Activated CD8-positive, alpha-beta memory T cell treated with anti-CD3 and anti-CD28 coated beads for 4 hours (primary cell): ENCODE results near the gene ZMYND11.
"Not testable (repeated sequence)": the region's sequence is repeated elsewhere in the genome, so short reads cannot be mapped to it uniquely, and the experiment has no call there.

Experiments
- DNase-seq, 2 donors: peaks; one replicate each; pipeline ENCODE4 v3.0.0-alpha.2; 2020; ENCODE audit warnings: low read depth in 2 of 2

The ZMYND11 gene

DNA sequence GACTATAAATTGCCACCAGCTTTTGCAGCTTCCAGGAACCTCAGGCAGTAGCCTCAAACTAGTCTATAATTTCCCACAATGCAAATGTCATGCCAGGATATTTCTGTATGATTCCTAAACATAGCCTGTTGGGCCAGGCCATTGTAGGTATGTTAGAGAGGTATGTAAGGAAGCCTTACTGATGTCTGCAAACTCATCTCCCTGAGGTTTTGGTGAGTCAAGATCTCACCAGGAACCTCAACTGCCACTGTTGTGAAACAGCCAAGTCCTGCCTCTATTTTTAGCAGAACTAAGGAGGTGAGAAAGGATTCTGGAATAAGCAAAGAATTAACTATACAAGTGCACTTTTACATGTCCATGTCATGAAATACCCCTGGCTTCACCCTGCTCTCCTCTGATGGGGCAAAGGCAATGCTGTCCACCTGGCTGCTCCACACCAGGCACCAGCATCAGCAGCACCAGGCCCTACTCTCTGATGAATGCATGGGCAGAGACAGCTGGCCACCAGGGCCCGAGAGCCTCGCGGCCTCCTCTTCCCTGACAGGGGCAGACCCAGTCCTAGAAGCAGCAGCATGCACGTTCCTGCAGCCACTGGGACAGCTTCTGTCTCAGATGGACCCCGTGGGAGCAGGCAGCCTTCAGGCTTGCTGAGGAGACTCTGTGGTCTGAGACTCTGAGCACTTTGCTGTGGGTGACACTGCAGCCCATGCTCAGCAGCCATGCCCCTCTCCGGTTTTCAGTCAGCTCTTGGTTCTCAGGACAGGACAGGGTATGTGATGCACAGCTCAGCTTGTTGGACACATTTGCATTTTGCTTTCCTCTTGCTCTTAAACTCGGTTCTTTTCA is 147.3 kb downstream of the ZMYND11 start:
- DNase-seq, result no peak

DNA sequence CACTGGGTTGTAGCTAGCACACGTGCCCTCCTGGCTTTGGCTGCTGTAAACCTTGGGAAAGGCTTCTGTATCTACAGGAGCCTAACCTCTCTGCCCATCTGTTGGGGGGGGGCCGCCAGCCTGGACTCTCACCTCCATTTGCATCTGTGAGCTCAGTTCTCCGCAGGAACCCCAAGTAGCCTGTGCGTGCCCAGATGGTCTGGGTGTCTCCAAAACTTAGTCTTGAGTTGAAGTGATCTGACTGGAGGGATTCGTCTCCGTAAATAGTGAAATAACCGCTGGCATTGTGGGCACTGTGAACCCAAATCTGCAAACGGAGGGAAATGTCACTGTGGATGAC is 147.9 kb downstream of the ZMYND11 start:
- DNase-seq, result no peak

- no peak for DNase-seq
These were observed 148.7 kb downstream of the ZMYND11 start for GRCh38 chr10:283916-284356.

DNA sequence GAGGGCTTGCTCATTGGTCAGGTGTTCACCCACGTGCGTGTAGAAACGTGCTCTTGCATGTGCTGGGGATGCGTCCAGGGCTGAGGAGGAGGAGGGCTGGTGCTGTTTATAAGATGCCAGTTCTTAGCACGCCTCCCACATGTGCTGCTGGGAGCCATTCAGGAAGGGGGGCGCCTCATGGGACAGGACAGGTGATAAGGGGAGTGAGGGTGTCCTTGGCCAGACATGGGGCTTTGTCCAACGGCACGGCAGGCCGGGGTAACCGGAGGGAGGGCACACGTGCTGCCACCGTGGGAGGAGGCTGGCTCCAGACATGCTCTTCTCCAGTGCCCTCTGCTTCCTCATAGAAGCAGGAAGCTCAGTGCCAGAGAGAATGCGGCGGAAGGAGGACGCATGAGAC is 150.0 kb downstream of the ZMYND11 start:
- DNase-seq, result no peak

- no peak for DNase-seq
These were observed 151.9 kb downstream of the ZMYND11 start for GRCh38 chr10:287026-287709.

- no peak for DNase-seq
These were observed 152.6 kb downstream of the ZMYND11 start for GRCh38 chr10:287814-288213.

GRCh38 chr10:288316-289200 is 153.3 kb downstream of the ZMYND11 start:
- no peak for DNase-seq

DNA sequence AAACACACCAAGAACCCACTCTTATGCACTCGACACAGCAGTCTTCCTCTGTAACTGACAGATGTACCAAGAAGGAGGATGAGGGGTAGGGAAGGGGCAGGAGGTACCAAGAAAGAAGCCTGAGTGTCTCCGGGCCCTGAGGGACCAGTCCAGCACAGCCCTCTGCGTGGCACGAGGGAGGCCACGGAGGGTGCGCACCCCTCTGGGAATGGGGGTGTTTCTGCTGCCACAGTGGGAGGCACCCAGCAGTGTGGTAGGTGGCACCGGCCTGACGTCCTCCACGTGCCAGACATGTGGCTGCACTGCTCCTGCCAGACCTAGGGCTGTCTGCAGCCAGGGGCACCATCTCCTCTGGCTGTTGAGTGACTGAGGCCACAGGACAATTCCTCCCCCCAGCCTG is 154.3 kb downstream of the ZMYND11 start:
- DNase-seq, result no peak

- DNase-seq, result no peak
These were observed 154.9 kb downstream of the ZMYND11 start for GRCh38 chr10:290026-290725.

GRCh38 chr10:293636-294035 is 158.4 kb downstream of the ZMYND11 start:
- no peak for DNase-seq

DNA sequence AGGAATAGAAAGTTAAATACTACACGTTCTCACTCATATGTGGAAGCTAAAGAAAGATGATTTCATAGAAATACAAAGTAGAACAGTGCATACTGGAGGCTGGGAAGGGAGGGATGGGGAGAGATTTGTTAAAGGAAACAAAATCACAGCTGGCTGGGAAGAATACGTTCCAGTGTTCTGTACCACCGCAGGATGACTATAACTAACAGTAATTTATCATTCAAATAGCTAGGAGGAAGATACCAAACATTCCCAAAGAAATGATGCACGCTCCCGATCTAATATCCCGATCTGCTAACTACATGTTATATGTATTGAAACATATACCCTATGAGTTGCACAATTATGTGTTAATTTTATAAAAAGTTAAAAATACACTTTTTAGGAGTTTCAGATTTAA is 162.3 kb downstream of the ZMYND11 start:
- no peak for DNase-seq

GRCh38 chr10:298033-298432 is 162.8 kb downstream of the ZMYND11 start:
- no peak for DNase-seq

- no peak for DNase-seq
These were observed 164.3 kb downstream of the ZMYND11 start for GRCh38 chr10:299512-299911.

GRCh38 chr10:299969-300368 is 164.7 kb downstream of the ZMYND11 start:
- DNase-seq, result no peak

- not testable (repeated sequence) for DNase-seq
These were observed 165.3 kb downstream of the ZMYND11 start for GRCh38 chr10:300580-300979.

- DNase-seq, result no peak
These were observed 166.3 kb downstream of the ZMYND11 start for GRCh38 chr10:301536-301935.
